Activated T-helper 2 cell treated with anti-CD3 and anti-CD28 coated beads, Interferon-gamma antibody, Interleukin-2, Interleukin-4, amounts not matched to agents 10 μg/mL and 5 μg/mL and 100 μg/mL, durations not matched to agents 14 hours and 24 hours and 36 hours (primary cell): ENCODE data around the gene GPER1. TPM values are rescaled to one million over a fixed set of nuclear protein-coding genes. Genes with fewer than 3 reads are reported as not detected.
"Not testable (repeated sequence)": the region's sequence is repeated elsewhere in the genome, so short reads cannot be mapped to it uniquely, and the experiment has no call there.

Experiments used
- DNase-seq: peaks from one replicate; pipeline ENCODE4 v3.0.0; 2021; ENCODE audit warnings: low spot score
- H3K27ac Mint-ChIP-seq: one replicate; pipeline ENCODE4 v1.8.0; 2021; ENCODE audit warnings: mixed read lengths
- H3K27me3 Mint-ChIP-seq: one replicate; pipeline ENCODE4 v1.8.0; 2021; ENCODE audit warnings: low read depth, mixed read lengths
- H3K36me3 Mint-ChIP-seq: one replicate; pipeline ENCODE4 v1.8.0; 2021; ENCODE audit warnings: low read depth, mixed read lengths
- H3K4me1 Mint-ChIP-seq: one replicate; pipeline ENCODE4 v1.8.0; 2021; ENCODE audit warnings: low read depth, mixed read lengths
- H3K4me3 Mint-ChIP-seq: one replicate; pipeline ENCODE4 v1.8.0; 2021; ENCODE audit warnings: low read depth, mild to moderate bottlenecking, moderate library complexity, mixed read lengths
- H3K9me3 Mint-ChIP-seq: one replicate; pipeline ENCODE4 v1.8.0; 2021; ENCODE audit warnings: mixed read lengths
- intact Hi-C: fragments of 100-400 bp; cut with micrococcal nuclease; formaldehyde crosslinking; loops from one replicate; pipeline ENCODE4 v1.15.1; 2023
- total RNA-seq: library from RNA; stranded (reverse); gene quantifications from 2 replicates; pipeline ENCODE4 v1.2.3, GENCODE V29; 2022

GPER1 gene
- 0.37 and 0.46 TPM in 2 replicates for total RNA-seq

DNA sequence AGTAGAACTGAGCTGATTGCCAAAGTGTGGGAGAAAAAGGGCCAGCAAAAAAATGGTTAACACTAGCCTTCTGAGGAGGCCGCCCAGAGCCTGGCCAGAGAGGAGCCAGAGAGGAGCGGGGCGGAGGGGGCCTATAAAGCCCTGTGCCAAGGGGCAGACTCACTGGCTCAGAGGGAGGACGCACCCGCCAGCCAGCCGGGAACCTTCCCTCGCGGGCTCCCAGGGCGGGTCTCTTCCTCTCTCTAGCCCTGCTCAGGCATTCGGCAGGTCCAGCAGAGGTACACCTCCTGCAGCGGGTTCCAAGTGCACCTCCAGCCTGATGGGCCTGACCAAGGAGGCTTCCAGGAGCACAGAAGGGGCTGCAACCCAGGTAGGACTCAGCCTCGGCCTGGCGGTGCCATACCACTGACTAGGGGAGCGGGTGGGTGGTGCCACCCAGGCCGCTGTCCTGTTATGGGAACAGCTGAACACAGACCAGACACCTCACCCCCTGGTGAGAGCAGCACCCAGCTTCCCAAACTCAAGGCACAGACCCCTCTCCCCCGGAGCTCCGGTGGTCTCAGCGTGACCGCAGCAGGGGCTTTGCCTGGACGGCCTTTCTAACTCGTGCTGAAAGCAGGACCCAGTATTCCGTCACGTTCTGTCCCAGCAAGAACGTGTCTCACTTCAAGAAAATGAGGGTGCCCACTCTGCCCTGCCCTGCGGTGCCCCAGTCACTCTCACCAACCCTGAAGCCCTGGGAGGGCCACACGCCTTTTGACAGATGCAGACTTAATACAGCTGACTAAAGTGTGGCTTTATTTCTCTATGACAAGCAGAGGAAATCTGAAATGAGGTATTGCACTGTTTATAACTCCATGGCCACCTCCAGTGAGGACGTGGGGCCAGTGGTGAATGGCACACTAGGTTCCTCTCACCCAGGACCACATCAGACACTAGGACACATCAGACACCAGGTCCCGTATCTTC, at the start of gene GPER1:
Gene GPER1 (plus strand): TSS at position 162 of the 969 bp plus-strand sequence. CDS start 3,616 bp downstream, outside the sequence.
- Mint-ChIP-seq H3K4me3 (peak within 1 kb of the TSS; percentile 62), H3K27me3 (no peaks in the 10 kb centered on the region), H3K27ac (no peak within 1 kb of the TSS), H3K9me3 (no peaks in the 10 kb centered on the region), H3K36me3 (no peaks in the 10 kb centered on the region), H3K4me1 (peaks cover 3% of the 10 kb centered on the region)
- intact Hi-C loops = loop anchor here (1.0 to 5.0 kb wide), 2 partner anchors 49 to 88 kb away; a partner anchor contains a TSS
- no peak for DNase-seq

DNA sequence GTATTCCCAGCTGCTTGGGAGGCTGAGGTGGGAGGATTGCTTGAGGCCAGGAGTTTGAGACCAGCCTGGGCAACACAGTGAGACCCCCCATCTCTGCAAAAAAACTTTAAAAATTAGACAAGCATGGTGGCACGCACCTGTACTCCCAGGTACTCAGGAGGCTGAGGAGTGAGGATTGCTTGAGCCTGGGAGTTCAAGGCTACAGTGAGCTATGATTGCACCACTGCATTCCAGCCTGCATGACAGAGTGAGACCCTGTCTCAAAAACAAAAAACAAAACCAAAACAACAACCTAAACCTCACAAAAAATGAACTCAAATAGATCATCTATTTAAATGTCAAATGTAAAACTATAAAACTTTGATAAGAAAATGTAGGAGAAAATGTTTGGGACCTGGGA, 47.7 kb upstream of the GPER1 start:
- not testable (repeated sequence) for DNase-seq, H3K27me3 Mint-ChIP-seq, H3K9me3 Mint-ChIP-seq, H3K4me3 Mint-ChIP-seq, H3K36me3 Mint-ChIP-seq, H3K27ac Mint-ChIP-seq
- intact Hi-C loops = loop anchor here (10.0 kb wide), 1 partner anchor 125 kb away; no protein-coding TSS in a partner anchor
- H3K4me1 Mint-ChIP-seq = peaks cover 17% of the 10 kb centered on the region

DNA sequence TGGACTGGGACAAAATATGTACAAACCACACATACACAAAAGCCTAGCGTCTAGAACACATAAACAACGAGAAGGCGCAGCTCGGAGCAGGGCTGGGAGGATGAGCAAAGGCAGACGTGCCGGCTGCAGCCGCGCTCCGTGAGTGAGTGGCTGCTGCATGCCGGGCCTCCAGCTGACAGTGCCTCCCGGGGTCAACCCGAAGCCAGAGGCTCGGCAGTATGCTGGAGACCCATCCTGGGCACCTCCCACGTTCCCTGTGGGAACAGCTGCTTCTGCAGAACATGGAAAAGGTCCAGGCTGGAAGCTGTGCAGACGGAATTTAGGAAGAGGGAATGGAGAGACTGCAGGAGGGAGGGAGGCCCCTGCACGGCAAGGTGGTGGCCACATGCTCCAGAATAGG, 47.1 kb upstream of the GPER1 start:
- DNase-seq = no peak
- Mint-ChIP-seq H3K4me3 (no peak overlapping the region), H3K27me3 (no peaks in the 10 kb centered on the region), H3K4me1 (peaks cover 22% of the 10 kb centered on the region), H3K27ac (no peak overlapping the region), H3K36me3 (no peaks in the 10 kb centered on the region), H3K9me3 (no peaks in the 10 kb centered on the region)
- intact Hi-C loops = loop anchor here (10.0 kb wide), 1 partner anchor 126 kb away; no protein-coding TSS in a partner anchor

DNA sequence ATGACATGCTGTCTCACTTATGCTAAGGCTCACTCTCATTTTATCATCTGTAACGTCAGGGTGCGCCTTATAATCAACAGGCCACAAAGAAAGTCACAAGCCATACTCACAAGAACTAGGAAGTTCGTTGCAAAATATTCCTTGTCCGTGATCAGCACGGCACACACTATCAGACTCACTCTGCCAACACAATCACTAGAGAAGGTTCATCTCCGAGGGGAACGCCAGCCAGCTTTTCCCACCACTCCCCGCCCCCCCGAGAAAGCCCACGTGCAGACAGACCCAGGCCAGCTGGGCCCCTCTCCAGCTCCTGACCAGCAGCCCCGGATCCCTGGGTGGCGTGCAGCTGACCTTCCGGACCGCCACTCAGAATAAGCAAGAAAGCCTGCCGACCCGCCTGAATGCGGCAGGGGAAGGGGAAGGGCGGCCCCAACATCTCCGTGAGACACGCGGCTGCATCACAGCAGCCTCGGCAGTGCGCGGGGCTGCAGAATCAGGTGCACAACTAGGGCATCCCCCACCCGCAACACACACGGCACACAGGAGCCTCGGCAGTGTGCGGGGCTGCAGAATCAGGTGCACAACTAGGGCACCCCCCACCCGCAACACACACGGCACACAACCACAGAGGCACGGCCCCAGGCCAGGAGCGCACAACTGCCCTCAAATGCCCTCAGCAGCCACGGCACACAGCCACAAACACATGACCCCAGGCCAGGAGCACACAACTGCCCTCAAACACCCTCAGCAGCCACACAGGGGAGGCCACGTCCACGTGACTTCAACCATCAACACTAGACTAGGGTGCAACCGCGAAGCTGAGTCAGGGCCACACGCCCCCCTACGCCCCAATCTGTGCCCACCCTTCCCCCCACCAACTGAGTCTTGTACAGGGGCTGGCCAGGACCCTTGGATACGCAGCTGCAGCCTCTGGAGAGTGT, 46.1 kb upstream of the GPER1 start:
- H3K4me3 Mint-ChIP-seq = no peak overlapping the region
- no peaks in the 10 kb centered on the region for H3K27me3 Mint-ChIP-seq
- no peak for DNase-seq
- intact Hi-C loops = loop anchor here (10.0 kb wide), 1 partner anchor 127 kb away; no protein-coding TSS in a partner anchor
- H3K4me1 Mint-ChIP-seq = peaks cover 33% of the 10 kb centered on the region
- no peaks in the 10 kb centered on the region for H3K9me3 Mint-ChIP-seq
- no peaks in the 10 kb centered on the region for H3K36me3 Mint-ChIP-seq
- H3K27ac Mint-ChIP-seq = no peak overlapping the region

DNA sequence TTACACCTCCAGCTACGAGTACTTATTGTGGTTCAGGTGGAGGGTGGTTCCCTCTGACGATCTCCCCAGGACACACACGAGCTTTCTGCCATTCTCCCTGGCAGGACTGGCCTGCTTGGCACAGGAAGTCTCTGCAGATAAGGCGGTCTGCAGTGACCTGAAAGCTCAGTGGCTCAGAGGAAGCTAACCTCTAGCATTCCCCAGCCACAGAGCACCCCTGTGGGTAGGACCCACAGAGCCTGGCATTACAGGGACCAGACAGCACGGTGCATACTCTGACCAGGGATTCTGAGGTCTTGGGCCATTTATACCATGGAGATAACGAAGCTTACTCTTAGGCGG, 45.5 kb upstream of the GPER1 start:
- Mint-ChIP-seq H3K27ac (no peak overlapping the region), H3K9me3 (no peaks in the 10 kb centered on the region), H3K4me1 (peaks cover 39% of the 10 kb centered on the region), H3K36me3 (no peaks in the 10 kb centered on the region), H3K4me3 (no peak overlapping the region), H3K27me3 (no peaks in the 10 kb centered on the region)
- intact Hi-C loops = loop anchor here (10.0 kb wide), 1 partner anchor 128 kb away; no protein-coding TSS in a partner anchor
- no peak for DNase-seq

DNA sequence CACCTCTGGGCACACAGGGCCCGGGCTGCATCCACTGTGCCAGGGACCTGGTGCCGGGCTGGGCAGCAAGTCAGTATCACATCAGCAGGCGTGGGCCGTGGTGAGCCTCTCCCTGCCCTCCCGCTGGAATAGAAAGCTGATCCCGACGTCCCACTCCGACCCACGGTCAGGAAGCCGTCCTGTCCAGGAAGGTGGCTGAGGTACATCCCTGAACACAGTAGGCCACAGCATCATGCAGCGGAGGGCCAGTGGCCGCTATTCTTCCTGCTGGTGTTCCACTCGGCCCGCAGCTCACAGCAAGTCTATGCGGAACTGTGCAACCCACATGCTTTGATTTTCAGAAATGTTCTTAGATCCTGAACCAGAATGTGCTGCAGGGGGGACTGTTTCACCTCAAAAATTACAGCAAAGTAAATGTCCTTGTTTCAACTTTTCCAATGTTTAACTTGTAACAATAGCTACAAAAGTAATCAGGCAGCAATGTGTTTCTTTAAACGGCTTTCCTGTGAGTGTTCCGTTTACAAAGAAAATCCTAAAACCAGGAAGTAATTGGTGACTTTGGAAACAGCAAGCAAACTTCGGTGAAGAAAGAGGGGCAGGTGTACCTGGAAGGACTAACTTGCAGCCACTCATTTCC, 44.2 kb upstream of the GPER1 start:
- Mint-ChIP-seq H3K9me3 (no peaks in the 10 kb centered on the region), H3K36me3 (no peaks in the 10 kb centered on the region), H3K27ac (peak overlapping the region; percentile 65), H3K27me3 (no peaks in the 10 kb centered on the region), H3K4me3 (peak overlapping the region; percentile 68), H3K4me1 (peaks cover 51% of the 10 kb centered on the region)
- intact Hi-C loops = loop anchor here (2.0 to 10.0 kb wide), 2 partner anchors 21 to 129 kb away; no protein-coding TSS in a partner anchor
- DNase-seq = no peak

DNA sequence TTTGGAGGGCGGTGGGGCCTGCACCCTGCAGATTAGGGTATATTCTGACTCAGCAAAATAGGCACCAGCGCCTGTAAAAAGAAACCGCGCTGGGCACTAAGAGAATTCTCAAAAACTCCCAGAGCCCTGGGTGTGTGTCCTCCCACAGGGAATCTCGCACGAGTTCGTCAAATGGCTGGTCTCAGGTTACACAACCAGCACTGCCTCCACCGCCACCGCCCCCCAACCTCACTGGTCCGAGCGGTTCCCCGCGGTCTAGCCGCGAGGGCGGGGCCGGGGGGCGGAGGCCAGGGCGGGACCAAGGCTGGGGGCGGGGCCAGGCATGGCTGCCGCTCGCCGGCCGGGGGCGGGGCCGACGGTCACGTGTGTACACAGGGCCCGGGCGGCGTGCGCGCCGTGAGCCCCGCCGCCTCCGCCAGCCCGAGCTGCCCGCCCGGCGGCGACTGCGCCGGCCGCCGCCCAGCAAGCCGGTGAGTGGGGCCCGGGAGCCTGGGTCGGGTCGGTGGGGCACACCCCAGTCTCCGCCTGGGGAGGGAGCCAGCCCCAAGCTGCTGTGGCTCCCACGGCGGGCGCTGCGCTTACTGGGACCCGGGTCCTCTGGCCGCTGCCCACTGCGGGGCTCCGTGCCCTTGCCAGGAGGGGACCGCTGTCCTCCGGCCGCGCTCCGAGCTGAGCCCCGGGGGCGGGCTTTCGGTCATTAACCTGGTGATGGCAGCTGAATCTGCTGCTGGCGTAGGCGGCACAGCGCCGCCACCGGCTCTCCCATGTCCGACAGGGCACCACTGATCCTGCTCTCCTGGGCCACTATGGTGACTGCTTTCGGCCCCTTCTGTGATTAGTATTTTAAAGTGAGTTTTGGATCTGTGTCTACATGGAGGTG, 43.5 kb upstream of the GPER1 start, which contains the start of gene GPR146:
Gene GPR146 (plus strand): TSS at position 358 of the 880 bp plus-strand sequence. CDS start 12,970 bp downstream, outside the sequence.
- H3K4me3 Mint-ChIP-seq = peak within 1 kb of the TSS; percentile 88
- H3K36me3 Mint-ChIP-seq = no peaks in the 10 kb centered on the region
- H3K4me1 Mint-ChIP-seq = peaks cover 58% of the 10 kb centered on the region
- peak; percentile 86 for DNase-seq
- H3K27me3 Mint-ChIP-seq = no peaks in the 10 kb centered on the region
- H3K27ac Mint-ChIP-seq = peak within 1 kb of the TSS; percentile 65
- H3K9me3 Mint-ChIP-seq = no peaks in the 10 kb centered on the region
- intact Hi-C loops = loop anchor here (2.0 to 10.0 kb wide), 3 partner anchors 20 to 130 kb away; partner anchors contain the start of gene COX19

DNA sequence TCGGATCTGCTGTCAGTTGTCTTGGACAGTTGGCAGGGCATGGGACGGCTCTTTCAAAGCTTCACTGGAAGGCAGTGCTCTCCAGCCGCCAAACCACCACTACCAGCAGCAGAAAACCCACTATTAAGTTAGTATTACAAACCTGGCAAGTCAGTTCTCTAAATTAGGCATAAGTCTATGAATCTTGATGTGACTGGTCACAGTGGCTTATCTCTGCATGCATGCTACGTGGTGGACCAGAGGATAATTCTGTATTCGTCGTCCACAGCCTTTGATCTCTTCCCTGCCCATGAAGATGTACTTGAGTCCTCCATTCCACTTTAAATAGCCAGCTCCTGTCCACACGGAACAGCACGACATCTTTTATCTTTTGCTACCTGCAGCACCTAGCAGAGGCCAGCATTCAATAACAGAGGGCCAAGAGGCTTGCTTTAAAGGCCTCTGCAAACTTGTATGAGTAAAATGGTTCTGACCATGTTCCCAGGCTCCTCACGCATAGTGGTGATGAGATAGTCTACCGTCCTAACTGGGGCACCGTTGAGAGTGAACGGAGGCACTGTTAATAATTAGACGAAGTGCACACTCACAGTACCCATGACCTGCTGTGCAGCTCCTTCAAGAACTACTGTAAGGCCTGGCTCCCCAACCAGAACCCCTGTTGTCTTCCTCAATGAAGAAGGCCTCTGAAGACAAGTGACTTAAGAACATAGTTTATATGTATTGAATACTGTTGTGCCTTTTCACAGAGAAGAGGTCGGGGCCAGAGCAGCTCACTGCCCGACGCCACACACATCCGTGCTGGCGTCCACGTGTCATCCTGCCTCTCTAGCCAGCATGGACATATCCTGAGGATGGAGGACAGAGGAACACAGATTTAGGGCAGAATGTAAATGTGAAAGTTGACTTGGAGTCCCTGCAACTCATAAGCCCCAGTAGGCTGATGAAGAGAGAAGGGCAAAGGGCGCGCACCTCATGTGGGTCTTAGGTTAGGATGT, 42.5 kb upstream of the GPER1 start:
- Mint-ChIP-seq H3K9me3 (no peaks in the 10 kb centered on the region), H3K4me3 (peak overlapping the region; percentile 88), H3K27me3 (no peaks in the 10 kb centered on the region), H3K36me3 (no peaks in the 10 kb centered on the region), H3K4me1 (peaks cover 62% of the 10 kb centered on the region), H3K27ac (peak overlapping the region; percentile 58)
- intact Hi-C loops = loop anchor here (2.0 to 10.0 kb wide), 3 partner anchors 19 to 131 kb away; partner anchors contain the start of gene COX19
- DNase-seq = no peak

DNA sequence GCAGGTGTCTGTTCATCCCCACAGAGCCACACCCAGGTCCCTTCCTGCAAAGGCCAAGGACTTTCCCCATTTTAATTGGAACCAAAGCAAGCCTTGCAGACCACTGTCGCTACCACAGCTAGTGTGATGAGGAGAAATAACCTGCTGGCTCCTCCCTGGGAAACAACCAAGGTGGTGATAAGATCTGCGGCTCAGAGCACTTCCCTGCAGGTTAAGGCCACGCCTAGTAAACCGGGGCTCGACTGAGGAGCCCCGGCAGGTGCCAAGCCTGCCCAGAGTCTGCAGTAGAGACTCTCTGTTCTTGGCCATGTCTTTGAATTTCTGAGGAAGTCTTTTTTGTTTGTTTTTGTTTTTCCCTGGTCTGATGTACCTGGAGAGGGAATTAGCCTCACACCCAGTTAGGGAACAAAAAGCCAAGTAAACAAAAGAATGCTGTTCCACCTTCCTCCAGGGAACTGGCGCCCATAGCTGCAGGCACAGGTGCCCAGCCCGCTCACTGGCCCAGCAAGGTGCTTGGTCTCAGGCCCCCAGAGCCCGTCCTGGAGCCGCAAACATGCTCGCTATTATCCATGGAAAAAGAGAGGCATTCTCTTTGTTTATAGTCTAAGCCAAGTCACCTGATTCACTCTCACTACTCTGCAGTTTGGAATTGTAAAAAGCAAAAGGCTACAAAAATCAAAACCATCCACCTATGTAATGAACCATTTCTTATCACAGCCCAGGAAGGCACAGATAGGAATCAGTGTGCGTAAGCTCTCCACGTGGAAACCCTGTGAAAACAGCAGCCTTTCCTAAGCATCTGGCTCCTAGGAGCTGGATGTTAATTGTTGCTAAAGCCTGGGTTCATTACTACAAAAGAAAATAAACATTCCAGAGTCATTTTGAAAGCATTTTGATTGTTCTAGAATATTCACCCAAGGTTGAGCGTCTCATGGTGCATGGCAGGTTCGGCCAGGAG, 40.9 kb upstream of the GPER1 start:
- DNase-seq = peak; percentile 37
- H3K36me3 Mint-ChIP-seq = no peaks in the 10 kb centered on the region
- intact Hi-C loops = loop anchor here (5.0 to 10.0 kb wide), 2 partner anchors 70 to 132 kb away; partner anchors contain the start of gene COX19
- H3K9me3 Mint-ChIP-seq = no peaks in the 10 kb centered on the region
- H3K4me1 Mint-ChIP-seq = peaks cover 65% of the 10 kb centered on the region
- no peaks in the 10 kb centered on the region for H3K27me3 Mint-ChIP-seq
- H3K4me3 Mint-ChIP-seq = peak overlapping the region; percentile 88
- no peak overlapping the region for H3K27ac Mint-ChIP-seq
